NCI-H1694 treated with DMSO at 0.1 percent for 48 hours (cell line): ENCODE results near the gene MIPEP.

ENCODE experiments used
- DNase-seq: peaks from one replicate; lab custom pipeline; 2025; lab: John Stamatoyannopoulos, UW

The MIPEP gene

GRCh38 chr13:23810685-23811240 lies 78.4 kb downstream of the MIPEP start:
- no peak for DNase-seq

DNA sequence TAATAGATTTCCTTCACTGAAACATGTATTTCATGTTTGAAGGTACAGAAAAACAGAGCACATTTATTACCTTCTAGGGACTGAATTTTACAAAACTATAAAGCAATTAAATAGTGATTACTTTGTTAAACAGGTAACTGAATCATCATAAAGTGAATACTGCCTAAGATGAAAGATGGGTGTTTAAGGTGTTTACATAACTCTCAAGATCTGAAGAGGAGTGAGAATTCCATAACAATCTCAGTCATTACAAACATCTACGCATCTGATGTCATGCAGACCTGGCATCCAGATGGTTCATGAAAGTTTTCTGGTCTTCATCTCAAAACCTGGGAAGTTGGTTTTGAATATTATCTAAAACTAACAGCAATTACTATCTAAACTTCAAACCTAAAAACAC lies 80.4 kb downstream of the MIPEP start:
- no peak for DNase-seq

DNA sequence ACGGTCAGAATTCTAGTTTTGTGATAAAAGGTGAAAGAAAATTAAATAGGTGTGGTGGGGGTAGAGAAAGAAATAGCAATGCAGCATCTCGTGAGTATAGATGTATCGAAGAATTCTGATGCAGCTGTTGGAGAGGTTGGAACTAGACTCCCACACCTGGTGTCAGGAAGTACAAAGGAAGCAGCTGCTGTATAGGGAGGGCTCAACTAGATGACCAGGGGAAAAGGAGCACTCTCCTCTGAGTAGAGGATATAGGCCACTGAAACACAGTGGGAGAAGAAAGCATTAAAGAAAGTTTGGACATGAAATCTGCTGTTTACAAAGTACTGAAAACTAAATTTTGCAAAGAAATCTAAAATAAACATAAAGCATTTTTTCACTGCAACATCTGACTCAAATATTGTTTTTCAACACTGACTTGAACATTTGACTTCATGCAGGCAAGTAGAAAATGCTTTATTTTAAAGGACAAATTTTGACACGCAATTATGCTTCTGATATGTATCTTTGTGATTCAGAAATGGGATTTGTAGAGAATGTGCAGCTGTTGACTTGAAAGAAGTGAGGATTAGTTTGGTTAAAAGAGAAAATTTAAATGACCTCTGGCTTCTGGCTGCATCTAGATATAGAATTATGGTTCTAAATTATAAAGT lies 82.2 kb downstream of the MIPEP start:
- DNase-seq: no peak

DNA sequence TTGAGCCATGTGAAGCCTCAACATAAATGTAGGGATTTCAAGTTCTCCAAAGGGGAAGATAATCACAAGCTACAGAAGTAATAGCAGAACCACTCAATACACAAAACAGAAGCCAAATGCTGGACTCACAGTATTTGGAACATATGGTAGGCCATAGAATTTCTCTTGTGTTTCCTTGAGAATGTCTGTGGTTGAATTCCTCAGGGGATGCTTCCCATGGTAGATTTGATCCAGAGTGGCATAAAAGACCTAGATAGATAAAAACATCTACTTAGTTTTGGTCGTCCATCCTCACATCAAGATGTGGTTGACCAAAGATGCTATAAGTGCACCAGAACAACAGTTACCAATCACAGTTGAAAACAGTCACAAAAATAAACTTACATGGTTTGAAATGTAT lies 83.4 kb downstream of the MIPEP start:
- no peak for DNase-seq

DNA sequence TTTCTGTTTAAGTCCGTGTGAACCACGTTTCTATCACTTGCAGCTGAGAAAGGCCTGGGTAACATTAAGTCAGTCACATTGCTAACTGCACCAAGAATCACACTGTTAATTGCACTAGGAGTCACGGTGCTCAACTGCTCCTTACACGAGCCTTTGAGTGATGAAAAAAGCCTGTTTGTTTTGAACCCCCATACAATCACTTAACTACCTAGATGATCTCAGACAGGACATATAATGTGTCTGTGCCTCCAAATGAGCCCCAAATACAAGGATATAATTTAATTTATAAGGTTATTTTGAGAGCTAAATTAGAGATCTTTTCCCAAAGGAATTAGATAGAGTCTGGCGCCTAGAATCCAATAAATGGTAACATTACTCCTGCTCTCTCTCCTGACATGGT lies 84.1 kb downstream of the MIPEP start:
- no peak for DNase-seq

GRCh38 chr13:23804166-23804565 lies 85.0 kb downstream of the MIPEP start:
- no peak for DNase-seq

GRCh38 chr13:23801141-23801540 lies 88.1 kb downstream of the MIPEP start:
- DNase-seq: no peak

GRCh38 chr13:23799945-23800344 lies 89.3 kb downstream of the MIPEP start:
- no peak for DNase-seq

DNA sequence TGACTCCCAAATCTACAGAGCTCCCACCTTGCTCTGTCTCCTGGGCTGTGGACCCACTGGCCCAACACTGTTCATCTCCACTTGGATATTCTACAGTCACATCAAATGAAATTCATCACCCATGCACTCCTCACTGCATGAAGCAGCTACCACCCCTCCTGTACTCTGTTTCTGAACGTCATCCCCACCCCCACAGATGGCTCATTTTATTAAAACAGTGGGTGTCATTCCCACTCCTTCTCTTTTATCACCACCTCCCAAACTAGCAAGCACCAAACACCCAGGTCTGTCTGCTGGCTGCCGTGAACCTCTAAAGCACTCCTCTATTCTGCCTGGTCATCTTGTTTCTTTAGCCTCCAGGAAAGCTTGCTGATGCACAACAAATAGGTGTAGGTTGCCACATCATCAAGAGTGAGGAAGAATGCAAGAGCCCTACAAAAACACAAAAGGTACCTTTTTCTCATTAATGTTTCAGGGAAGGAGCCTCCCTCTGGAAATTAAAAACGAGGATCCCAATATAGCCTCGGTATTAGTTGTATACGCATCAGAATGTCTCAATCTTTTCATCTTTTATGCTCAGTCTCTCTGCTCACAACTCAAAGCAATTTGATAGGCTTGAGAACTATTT lies 91.8 kb downstream of the MIPEP start:
- DNase-seq: no peak

DNA sequence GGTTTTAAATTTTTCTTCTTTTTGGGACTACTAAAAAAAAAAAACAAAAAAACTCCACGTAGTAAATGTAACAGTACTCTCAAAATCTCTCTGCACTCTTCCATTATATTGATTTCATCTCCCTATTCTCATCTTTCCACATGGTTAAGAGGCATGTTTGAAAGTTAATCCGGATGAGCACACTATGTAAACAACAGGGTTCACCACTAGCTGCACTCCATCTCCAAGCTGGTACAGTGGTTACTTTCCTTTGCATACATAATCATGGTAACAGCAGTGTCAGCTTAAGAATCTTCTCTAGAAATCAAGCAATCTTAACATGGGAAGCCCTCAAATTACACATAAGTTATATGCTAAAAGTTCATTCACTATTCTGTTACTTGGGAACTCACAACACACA lies 92.6 kb downstream of the MIPEP start:
- DNase-seq: no peak

GRCh38 chr13:23794267-23795161 lies 94.7 kb downstream of the MIPEP start:
- DNase-seq: no peak

GRCh38 chr13:23793711-23794110 lies 95.5 kb downstream of the MIPEP start:
- no peak for DNase-seq

- DNase-seq: no peak
Measured at GRCh38 chr13:23792680-23793079, 96.5 kb downstream of the MIPEP start.

- DNase-seq: peak; percentile 18
Measured at GRCh38 chr13:23790577-23791170, 98.5 kb downstream of the MIPEP start.

DNA sequence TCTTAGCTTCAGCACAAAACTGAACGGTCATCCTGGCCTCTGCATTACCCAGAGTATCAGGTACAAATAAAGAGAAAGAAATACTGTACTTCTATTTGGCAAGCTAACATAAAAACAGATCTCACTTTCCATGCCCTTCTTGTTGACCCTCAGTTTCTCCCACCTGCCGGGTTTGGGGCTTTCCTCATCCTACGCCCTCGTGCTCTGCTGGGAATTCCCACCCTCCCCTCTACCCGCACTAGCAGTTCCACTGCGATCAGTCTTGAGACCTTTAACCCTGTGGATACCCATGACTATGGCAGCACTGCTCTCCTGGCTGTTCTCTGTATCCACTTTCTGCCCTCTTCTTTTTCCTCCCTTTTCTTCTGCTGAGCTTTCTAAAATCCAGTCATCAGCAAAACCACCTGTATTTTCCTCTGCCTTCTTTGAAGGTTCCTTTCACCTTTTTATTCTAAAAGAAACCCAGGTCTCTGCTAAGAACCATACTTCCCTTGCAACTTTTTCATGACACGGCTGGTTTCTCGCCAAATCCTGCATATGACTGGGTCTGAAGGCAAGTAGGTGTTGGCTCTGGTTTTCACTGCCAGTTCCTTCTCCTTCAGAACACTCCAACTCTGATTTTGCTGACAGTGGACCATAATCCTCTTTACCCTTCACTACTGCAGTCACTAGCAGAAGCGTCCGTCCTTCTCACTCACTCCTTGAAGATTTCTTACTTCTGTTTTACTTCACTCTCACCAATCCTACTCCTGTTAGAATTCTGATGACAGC lies 99.4 kb downstream of the MIPEP start:
- DNase-seq: no peak

- DNase-seq: no peak
Measured at GRCh38 chr13:23788459-23788858, 100.7 kb downstream of the MIPEP start.

DNA sequence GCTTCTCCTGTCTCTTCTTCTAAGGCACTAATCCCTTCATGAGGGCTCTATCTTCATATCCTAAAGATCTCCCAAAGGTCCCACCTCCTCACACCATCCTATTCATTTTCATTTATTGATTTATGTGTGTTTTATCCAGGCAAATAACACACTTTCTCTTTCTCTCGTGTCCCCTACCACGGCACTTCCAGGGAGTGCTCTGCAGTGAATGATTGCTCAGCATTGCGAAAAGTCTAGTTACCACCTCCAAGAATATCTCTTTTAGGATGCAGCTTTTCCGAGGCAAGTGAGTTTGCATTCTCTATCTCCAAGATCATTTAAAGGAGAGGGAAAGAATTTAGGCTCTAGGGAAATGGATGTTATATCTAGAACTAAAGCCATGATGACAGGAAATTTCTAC lies 101.7 kb downstream of the MIPEP start:
- no peak for DNase-seq

DNA sequence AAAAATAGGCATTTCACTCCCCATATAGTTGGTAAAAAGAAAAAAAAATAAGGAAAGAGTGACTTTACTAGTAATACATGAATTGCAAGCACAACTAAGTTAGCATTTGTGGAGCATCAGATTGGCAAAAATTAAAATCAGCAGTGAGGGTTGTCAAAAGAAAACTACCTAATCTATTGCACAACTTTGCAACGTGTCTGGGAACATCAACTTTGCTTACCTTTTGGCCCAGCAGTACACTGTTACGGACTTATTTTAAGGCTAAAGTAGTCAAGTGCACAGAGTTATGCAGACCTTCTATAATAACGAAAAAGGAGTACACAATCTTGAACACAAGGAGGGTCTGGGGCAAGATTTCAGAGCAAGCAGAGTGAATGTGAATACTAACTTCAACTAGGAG lies 102.6 kb downstream of the MIPEP start:
- DNase-seq: no peak

GRCh38 chr13:23778879-23779278 lies 110.3 kb downstream of the MIPEP start:
- no peak for DNase-seq

GRCh38 chr13:23778002-23778652 lies 111.1 kb downstream of the MIPEP start:
- DNase-seq: no peak

DNA sequence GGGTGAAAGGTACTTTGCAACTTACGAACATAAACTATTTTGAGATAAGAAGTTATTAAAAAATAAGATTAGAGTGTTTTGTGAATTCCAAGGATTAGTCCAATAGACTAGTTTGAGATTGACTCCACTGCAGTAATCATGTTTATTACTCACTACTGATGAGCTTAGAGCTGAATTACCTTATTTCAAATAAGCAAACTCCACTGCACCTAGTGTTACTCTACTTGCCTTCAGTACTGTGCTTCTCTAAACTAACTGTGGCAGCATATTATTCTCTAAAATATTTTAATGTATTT lies 111.7 kb downstream of the MIPEP start:
- DNase-seq: no peak
